ENCODE results near the gene UBE2L6. TPM values are rescaled to one million over a fixed set of nuclear protein-coding genes. Genes with fewer than 3 reads are reported as not detected.

Gene UBE2L6
- total RNA-seq, 6 experiments from 2014 or later = 36.6 to 124 (median 58.6) TPM

- peaks cover 0 to 19% (median 5%) of the 10 kb centered on the region in 4 donors for H3K36me3 ChIP-seq
- intact Hi-C loops (cut with DNase I) = no loop called here
- no peaks in the 10 kb centered on the region for H3K27me3 ChIP-seq
These were observed 28.9 kb upstream of the UBE2L6 start for GRCh38 chr11:57596266-57596885.

DNA sequence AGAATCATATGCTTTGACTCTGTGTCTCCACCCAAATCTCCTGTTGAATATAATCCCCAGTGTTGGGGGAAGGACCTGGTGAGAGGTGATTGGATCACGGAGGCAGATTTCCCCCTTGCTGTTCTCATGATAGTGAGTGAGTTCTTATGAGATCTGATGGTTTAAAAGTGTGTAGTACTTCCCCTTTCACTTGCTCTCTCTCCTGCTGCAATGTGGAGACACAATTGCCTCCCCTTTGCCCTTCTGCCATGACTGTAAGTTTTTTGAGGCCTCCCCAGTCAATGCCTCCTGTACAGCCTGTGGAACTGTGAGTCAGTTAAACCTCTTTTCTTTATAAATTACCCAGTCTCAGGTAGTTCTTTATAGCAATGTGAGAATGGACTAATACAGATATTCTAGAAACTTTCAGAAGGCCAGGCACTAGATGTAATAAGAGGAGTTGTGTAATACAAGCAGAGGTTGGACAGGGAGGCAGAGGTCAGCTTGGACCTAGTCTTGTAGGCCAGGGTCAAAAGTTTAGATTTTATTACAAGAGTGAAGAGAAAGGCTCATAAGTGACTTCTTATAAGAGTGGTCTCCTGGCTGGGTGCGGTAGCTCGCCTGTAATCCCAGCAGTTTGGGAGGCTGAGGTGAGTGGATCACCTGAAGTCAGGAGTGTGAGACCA, 20.7 kb upstream of the UBE2L6 start:
- 66% methylated on average over 2 of the region's 3 CpGs for WGBS (ENCODE audit: insufficient coverage, low coverage, low lambda C conversion rate, missing lambda C conversion rate)
- peak; percentile 91 to 96 (median 94) for ATAC-seq
- intact Hi-C loops (cut with DNase I) = no loop called here

More at GRCh38 chr11:57596266-57596885, 28.9 kb upstream of the UBE2L6 start:
- Histone ChIP-seq H3K4me1 (peaks cover 0 to 35% (median 13%) of the 10 kb centered on the region in 4 donors), H3K27ac (peak overlapping the region; percentile 73 to 92 (median 81)), H3K9me3 (no peaks in the 10 kb centered on the region), H3K4me3 (peak overlapping the region; percentile 57 to 75 (median 68))
- no peak for TF ChIP-seq POLR2A (IDR thresholded peaks at IDR 0.05)
- TF ChIP-seq, protein P1, sequence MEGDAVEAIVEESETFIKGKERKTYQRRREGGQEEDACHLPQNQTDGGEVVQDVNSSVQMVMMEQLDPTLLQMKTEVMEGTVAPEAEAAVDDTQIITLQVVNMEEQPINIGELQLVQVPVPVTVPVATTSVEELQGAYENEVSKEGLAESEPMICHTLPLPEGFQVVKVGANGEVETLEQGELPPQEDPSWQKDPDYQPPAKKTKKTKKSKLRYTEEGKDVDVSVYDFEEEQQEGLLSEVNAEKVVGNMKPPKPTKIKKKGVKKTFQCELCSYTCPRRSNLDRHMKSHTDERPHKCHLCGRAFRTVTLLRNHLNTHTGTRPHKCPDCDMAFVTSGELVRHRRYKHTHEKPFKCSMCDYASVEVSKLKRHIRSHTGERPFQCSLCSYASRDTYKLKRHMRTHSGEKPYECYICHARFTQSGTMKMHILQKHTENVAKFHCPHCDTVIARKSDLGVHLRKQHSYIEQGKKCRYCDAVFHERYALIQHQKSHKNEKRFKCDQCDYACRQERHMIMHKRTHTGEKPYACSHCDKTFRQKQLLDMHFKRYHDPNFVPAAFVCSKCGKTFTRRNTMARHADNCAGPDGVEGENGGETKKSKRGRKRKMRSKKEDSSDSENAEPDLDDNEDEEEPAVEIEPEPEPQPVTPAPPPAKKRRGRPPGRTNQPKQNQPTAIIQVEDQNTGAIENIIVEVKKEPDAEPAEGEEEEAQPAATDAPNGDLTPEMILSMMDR (IDR thresholded peaks at IDR 0.05) = no peak
- 45% methylated on average over 5 of the region's 5 CpGs for WGBS (ENCODE audit: insufficient coverage, low coverage, low lambda C conversion rate, missing lambda C conversion rate)
- ATAC-seq = peak; percentile 8 to 57 (median 50)
- peak; percentile 40 to 80 (median 75) for DNase-seq

DNA sequence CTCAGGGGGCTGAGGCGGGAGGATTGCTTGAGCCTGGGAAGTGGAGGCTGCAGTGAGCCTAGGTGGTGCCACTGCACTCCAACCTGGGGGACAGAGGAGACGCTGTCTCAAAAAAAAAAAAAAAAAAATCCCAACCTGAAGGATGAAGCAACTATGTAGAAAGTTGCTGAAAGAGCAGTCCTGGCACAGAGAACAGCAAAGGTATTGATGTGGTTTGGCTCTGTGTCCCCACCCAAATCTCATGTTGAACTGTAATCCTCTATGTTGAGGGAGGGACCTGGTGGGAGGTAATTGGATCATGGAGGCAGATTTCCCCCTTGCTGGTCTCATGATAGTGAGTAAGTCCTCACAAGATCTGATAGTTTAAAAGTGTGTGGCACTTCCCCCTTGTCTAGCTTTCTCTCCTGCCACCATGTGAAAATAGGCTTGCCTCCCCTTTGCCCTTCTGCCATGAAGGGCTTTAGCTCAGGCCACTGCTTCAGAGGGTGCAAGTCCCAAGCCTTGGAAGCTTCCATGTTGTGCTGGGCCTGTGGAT, 19.3 kb upstream of the UBE2L6 start:
- H3K4me1 ChIP-seq = peaks cover 0 to 32% (median 10%) of the 10 kb centered on the region in 4 donors
- no peak overlapping the region for H3K4me3 ChIP-seq
- no peak for DNase-seq
- H3K27ac ChIP-seq = peak overlapping the region in 2 of 3 donors; percentile 79 to 93
- WGBS (ENCODE audit: insufficient coverage, low coverage, low lambda C conversion rate, missing lambda C conversion rate) = 43% methylated on average over 2 of the region's 2 CpGs
- TF ChIP-seq, protein P1 (IDR thresholded peaks at IDR 0.05) = no peak
- no peak for TF ChIP-seq POLR2A (IDR thresholded peaks at IDR 0.05)
- no peaks in the 10 kb centered on the region for H3K27me3 ChIP-seq
- H3K9me3 ChIP-seq = no peaks in the 10 kb centered on the region
- peak in 3 of 4 donors; percentile 20 to 57 (median 54) for ATAC-seq
- no peaks in the 10 kb centered on the region for H3K36me3 ChIP-seq
- intact Hi-C loops (cut with DNase I) = no loop called here

More for the DNA sequence above, 20.7 kb upstream of the UBE2L6 start:
- no peaks in the 10 kb centered on the region for H3K9me3 ChIP-seq
- H3K27me3 ChIP-seq = no peaks in the 10 kb centered on the region
- no peak for TF ChIP-seq POLR2A (IDR thresholded peaks at IDR 0.05)
- TF ChIP-seq, protein P1 (IDR thresholded peaks at IDR 0.05) = no peak
- H3K36me3 ChIP-seq = no peaks in the 10 kb centered on the region
- peak overlapping the region; percentile 36 to 93 (median 79) for H3K27ac ChIP-seq
- DNase-seq = peak in 1 of 3 donors; percentile 73
- H3K4me1 ChIP-seq = peaks cover 0 to 32% (median 10%) of the 10 kb centered on the region in 4 donors
- no peak overlapping the region for H3K4me3 ChIP-seq

DNA sequence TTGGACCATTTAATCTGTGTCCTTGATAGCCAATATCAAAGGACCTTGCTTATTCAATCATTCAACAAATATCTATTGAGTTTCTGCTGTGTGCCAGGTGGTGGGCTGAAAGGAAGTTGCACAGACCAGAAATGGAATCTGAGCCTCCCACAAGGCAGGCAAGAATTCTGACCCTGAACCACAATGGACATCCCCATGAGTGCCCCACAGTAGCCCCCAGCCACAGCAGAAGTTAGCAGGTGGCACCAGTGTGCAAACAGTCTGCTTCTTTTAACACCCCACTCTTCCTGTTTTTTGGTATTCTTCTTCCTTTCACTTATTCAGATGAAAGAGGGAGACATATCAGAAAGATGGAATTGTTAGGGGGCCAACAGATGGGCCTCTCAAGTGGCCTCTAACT, 17.8 kb upstream of the UBE2L6 start:
- Histone ChIP-seq H3K9me3 (no peaks in the 10 kb centered on the region), H3K4me1 (peaks cover 0 to 32% (median 10%) of the 10 kb centered on the region in 4 donors), H3K27ac (no peak overlapping the region), H3K27me3 (no peaks in the 10 kb centered on the region), H3K4me3 (no peak overlapping the region), H3K36me3 (no peaks in the 10 kb centered on the region)
- no peak for DNase-seq
- TF ChIP-seq, protein P1 (IDR thresholded peaks at IDR 0.05) = no peak
- TF ChIP-seq POLR2A (IDR thresholded peaks at IDR 0.05) = no peak
- intact Hi-C loops (cut with DNase I) = no loop called here
- no peak for ATAC-seq
